Measurements from ENCODE around the gene ALK.

ALK gene

GRCh38 chr2:29463181-29463900 is 458.0 kb downstream of the ALK start:
- in situ Hi-C loops (cut with MboI; ENCODE audit: low sequenced_read_pairs), result no loop called here

- in situ Hi-C loops (cut with MboI; ENCODE audit: low sequenced_read_pairs), result no loop called here
Observed at GRCh38 chr2:29462293-29462692, 459.1 kb downstream of the ALK start.

- in situ Hi-C loops (cut with MboI; ENCODE audit: low sequenced_read_pairs), result no loop called here
Observed at GRCh38 chr2:29460190-29460589, 461.2 kb downstream of the ALK start.

GRCh38 chr2:29459445-29460179 is 461.8 kb downstream of the ALK start:
- in situ Hi-C loops (cut with MboI; ENCODE audit: low sequenced_read_pairs), result no loop called here

- in situ Hi-C loops (cut with MboI; ENCODE audit: low sequenced_read_pairs), result no loop called here
Observed at GRCh38 chr2:29456429-29456828, 465.0 kb downstream of the ALK start.

- in situ Hi-C loops (cut with MboI; ENCODE audit: low sequenced_read_pairs), result no loop called here
Observed at GRCh38 chr2:29455200-29455860, 466.1 kb downstream of the ALK start.

- in situ Hi-C loops (cut with MboI; ENCODE audit: low sequenced_read_pairs), result no loop called here
Observed at GRCh38 chr2:29452036-29452435, 469.4 kb downstream of the ALK start.

GRCh38 chr2:29450596-29451222 is 470.7 kb downstream of the ALK start:
- in situ Hi-C loops (cut with MboI; ENCODE audit: low sequenced_read_pairs), result no loop called here

GRCh38 chr2:29449499-29449898 is 471.9 kb downstream of the ALK start:
- in situ Hi-C loops (cut with MboI; ENCODE audit: low sequenced_read_pairs), result no loop called here

- in situ Hi-C loops (cut with MboI; ENCODE audit: low sequenced_read_pairs), result no loop called here
Observed at GRCh38 chr2:29448096-29448688, 473.2 kb downstream of the ALK start.

- in situ Hi-C loops (cut with MboI; ENCODE audit: low sequenced_read_pairs), result no loop called here
Observed at GRCh38 chr2:29447513-29447912, 473.9 kb downstream of the ALK start.

- in situ Hi-C loops (cut with MboI; ENCODE audit: low sequenced_read_pairs), result no loop called here
Observed at GRCh38 chr2:29446847-29447246, 474.5 kb downstream of the ALK start.

GRCh38 chr2:29444150-29444549 is 477.2 kb downstream of the ALK start:
- in situ Hi-C loops (cut with MboI; ENCODE audit: low sequenced_read_pairs), result no loop called here

- in situ Hi-C loops (cut with MboI; ENCODE audit: low sequenced_read_pairs), result no loop called here
Observed at GRCh38 chr2:29443627-29444026, 477.8 kb downstream of the ALK start.

GRCh38 chr2:29443151-29443550 is 478.2 kb downstream of the ALK start:
- in situ Hi-C loops (cut with MboI; ENCODE audit: low sequenced_read_pairs), result no loop called here

GRCh38 chr2:29440921-29441623 is 480.3 kb downstream of the ALK start:
- in situ Hi-C loops (cut with MboI; ENCODE audit: low sequenced_read_pairs), result no loop called here

GRCh38 chr2:29433920-29434319 is 487.5 kb downstream of the ALK start:
- in situ Hi-C loops (cut with MboI; ENCODE audit: low sequenced_read_pairs), result no loop called here

GRCh38 chr2:29433128-29433527 is 488.3 kb downstream of the ALK start:
- in situ Hi-C loops (cut with MboI; ENCODE audit: low sequenced_read_pairs), result no loop called here

GRCh38 chr2:29431485-29431884 is 489.9 kb downstream of the ALK start:
- in situ Hi-C loops (cut with MboI; ENCODE audit: low sequenced_read_pairs), result no loop called here

- in situ Hi-C loops (cut with MboI; ENCODE audit: low sequenced_read_pairs), result no loop called here
Observed at GRCh38 chr2:29430382-29431112, 490.8 kb downstream of the ALK start.

Data from HL-60/S4 treated with phorbol 12-myristate 13-acetate at 8.2 ng/mL for 4 days and 3 days (cell line).